Endothelial cell of umbilical vein (primary cell): ENCODE results near the gene VPS37C. TPM values are rescaled to one million over a fixed set of nuclear protein-coding genes. Genes with fewer than 3 reads are reported as not detected.

Experiments
- BruUV-seq: library from RNA; stranded (reverse); fragments of 400-500 nt; replicated peaks from 2 replicates; lab custom pipeline; 2021; lab: Mats Ljungman, UMichigan
- CTCF ChIA-PET: fragments of 300-600, 350-600 bp; sonication (Branson Sonifier 250); formaldehyde crosslinking; loops from one replicate; lab custom pipeline; 2021; ENCODE audit warnings: antibody characterized with exemption, inconsistent platforms; lab: Charles Lee
- POLR2A ChIA-PET: fragments of 300-600, 350-600 bp; sonication (Branson Sonifier 250); formaldehyde crosslinking; loops from one replicate; lab custom pipeline; 2021; ENCODE audit warnings: antibody characterized with exemption, inconsistent platforms; lab: Charles Lee
- DNase-seq: peaks from one replicate; pipeline ENCODE4 v3.0.0-alpha.2; 2011; ENCODE audit warnings: low read depth, low spot score
- FAIRE-seq: peaks from 2 replicates; lab custom pipeline; 2011; peaks lifted over from hg19 to GRCh38; lab: Jason Lieb, UNC
- H2AFZ ChIP-seq: 2 replicates; pipeline ENCODE4 v1.6.0; 2012; ENCODE audit warnings: low read depth, low read length, control low read depth, inconsistent platforms
- H3K27ac ChIP-seq: 2 replicates; pipeline ENCODE4 v1.5.1; 2011; ENCODE audit warnings: low read depth, mild to moderate bottlenecking, control low read depth, low read length, moderate library complexity; ENCODE audit not compliant: insufficient read depth
- H3K27me3 ChIP-seq, 2 experiments: 2 replicates each; pipeline versions ENCODE4 v1.6.0 to v1.6.1; 2011; ENCODE audit warnings: low read length in 2 of 2, mixed read lengths in 1 of 2; ENCODE audit not compliant: control insufficient read depth in 2 of 2, insufficient read depth in 2 of 2
- H3K36me3 ChIP-seq, 2 experiments: 2 replicates in 1 of 2; 3 replicates in 1 of 2; pipeline ENCODE4 v1.5.1; 2011; ENCODE audit warnings: low read length in 2 of 2, mild to moderate bottlenecking in 1 of 2, moderate library complexity in 1 of 2; ENCODE audit not compliant: control insufficient read depth in 2 of 2, insufficient read depth in 2 of 2; ENCODE audit errors: extremely low read depth in 1 of 2
- H3K4me1 ChIP-seq: 3 replicates; pipeline ENCODE4 v1.5.1; 2011; ENCODE audit warnings: mild to moderate bottlenecking, low read length; ENCODE audit not compliant: control insufficient read depth, insufficient read depth; ENCODE audit errors: extremely low read depth
- H3K4me2 ChIP-seq: 2 replicates; pipeline ENCODE4 v1.6.1; 2011; ENCODE audit warnings: low read length, control low read depth, mixed read lengths; ENCODE audit not compliant: insufficient read depth
- H3K4me3 ChIP-seq, 3 experiments: fragments of 200-600 bp in 1 of 3; sonication (generic), shearing (Covaris generic) in 1 of 3; replicated peaks in 1 of 3; 2 replicates each; pipeline ENCODE4 v1.5.1; 2011 to 2016; ENCODE audit warnings: control low read depth in 3 of 3, low read length in 3 of 3, mild to moderate bottlenecking in 2 of 3, inconsistent platforms in 1 of 3, low read depth in 1 of 3, moderate library complexity in 1 of 3; ENCODE audit not compliant: insufficient read depth in 1 of 3
- H3K79me2 ChIP-seq: 2 replicates; pipeline ENCODE4 v1.6.0; 2012; ENCODE audit warnings: low read length, inconsistent platforms; ENCODE audit not compliant: control insufficient read depth, insufficient read depth
- H3K9ac ChIP-seq: replicated peaks from 2 replicates; pipeline ENCODE3; 2011; ENCODE audit warnings: low read length, control low read depth; ENCODE audit not compliant: insufficient read depth; ENCODE audit errors: extremely low read depth
- H3K9me1 ChIP-seq: replicated peaks from 3 replicates; pipeline ENCODE4 v1.6.0; 2011; ENCODE audit warnings: mild to moderate bottlenecking, low read length; ENCODE audit not compliant: control insufficient read depth, insufficient read depth; ENCODE audit errors: extremely low read depth
- H3K9me3 ChIP-seq: replicated peaks from 2 replicates; pipeline ENCODE4 v1.5.1; 2012; ENCODE audit warnings: low read length, inconsistent platforms; ENCODE audit not compliant: control insufficient read depth, insufficient read depth
- H4K20me1 ChIP-seq: replicated peaks from 2 replicates; pipeline ENCODE3; 2011; ENCODE audit warnings: mild to moderate bottlenecking, low read length; ENCODE audit not compliant: control insufficient read depth, insufficient read depth; ENCODE audit errors: extremely low read depth
- EZH2 ChIP-seq: IDR thresholded peaks from 2 replicates; pipeline ENCODE4 v1.6.1; 2012; ENCODE audit warnings: borderline replicate concordance, low read depth, mild to moderate bottlenecking, moderate library complexity, low read length, inconsistent platforms; ENCODE audit not compliant: severe bottlenecking
- FOS ChIP-seq: IDR thresholded peaks from 2 replicates; pipeline ENCODE4 v1.6.1; 2011; ENCODE audit warnings: mild to moderate bottlenecking, low read length, moderate library complexity, borderline replicate concordance; ENCODE audit not compliant: insufficient read depth
- GATA2 ChIP-seq: IDR thresholded peaks from 2 replicates; pipeline ENCODE4 v1.7.0; 2011; ENCODE audit warnings: low read depth, mild to moderate bottlenecking, moderate library complexity, mixed read lengths, low read length; ENCODE audit not compliant: insufficient read length, insufficient read depth
- JUN ChIP-seq: IDR thresholded peaks from 2 replicates; pipeline ENCODE4 v1.6.1; 2011; ENCODE audit warnings: borderline replicate concordance, low read depth; ENCODE audit not compliant: insufficient read length, insufficient read depth
- MYC ChIP-seq: IDR thresholded peaks from one replicate; pipeline ENCODE4 v1.6.1; 2011; ENCODE audit warnings: mild to moderate bottlenecking, low read depth, low read length
- POLR2A ChIP-seq: IDR thresholded peaks from 2 replicates; pipeline ENCODE4 v1.6.1; 2012; ENCODE audit warnings: low read depth, mild to moderate bottlenecking, control low read depth, low read length
- POLR2AphosphoS5 ChIP-seq: IDR thresholded peaks from 2 replicates; pipeline ENCODE4 v1.6.1; 2012; ENCODE audit warnings: low read depth, mild to moderate bottlenecking, control low read depth, low read length, moderate library complexity; ENCODE audit not compliant: insufficient read depth
- dilution Hi-C: fragments of 300-500 bp; cut with MboI; formaldehyde crosslinking; loops from one replicate; pipeline ENCODE4 v1.15.0; 2019; ENCODE audit warnings: low sequenced_read_pairs; ENCODE audit not compliant: extremely low pct_ligation_motif_present
- intact Hi-C: fragments of 100-400 bp; cut with micrococcal nuclease; formaldehyde crosslinking; loops from one replicate; pipeline ENCODE4 v1.10.0; 2022
- polyA plus RNA-seq, 4 experiments: library from polyadenylated mRNA; depleted of rRNA in 3 of 4; stranded (reverse) in 3 of 4; unstranded in 1 of 4; fragments of >200 nt; gene quantifications; 2 replicates each; pipeline versions ENCODE4 v1.2.1 to v1.2.3, GENCODE V29; 2011 to 2012; ENCODE audit warnings: missing spikeins in 1 of 4
- total RNA-seq: library from RNA; stranded (reverse); gene quantifications from 2 replicates; pipeline ENCODE4 v1.2.3, GENCODE V29; 2021
- TF ChIP-seq, protein P1 (sequence below), 2 donors: IDR thresholded peaks; 1 replicate in 1 of 2; 2 replicates in 1 of 2; pipeline ENCODE4 v1.5.1; 2011; ENCODE audit warnings: low read length in 2 of 2, mild to moderate bottlenecking in 2 of 2, moderate library complexity in 2 of 2, control low read depth in 1 of 2, inconsistent platforms in 1 of 2, low read depth in 1 of 2; ENCODE audit not compliant: insufficient read depth in 1 of 2; ENCODE audit errors: extremely low read depth in 1 of 2
- TF ChIP-seq, protein P2 (sequence below): IDR thresholded peaks from 2 replicates; pipeline ENCODE4 v1.6.1; 2011; ENCODE audit not compliant: insufficient read depth, insufficient read length

Gene VPS37C
- total and polyA plus RNA-seq, 2 donors (not counting 3 experiments of a cell fraction or from before 2014, with no cell fraction given): 17.7 to 23.4 TPM

DNA sequence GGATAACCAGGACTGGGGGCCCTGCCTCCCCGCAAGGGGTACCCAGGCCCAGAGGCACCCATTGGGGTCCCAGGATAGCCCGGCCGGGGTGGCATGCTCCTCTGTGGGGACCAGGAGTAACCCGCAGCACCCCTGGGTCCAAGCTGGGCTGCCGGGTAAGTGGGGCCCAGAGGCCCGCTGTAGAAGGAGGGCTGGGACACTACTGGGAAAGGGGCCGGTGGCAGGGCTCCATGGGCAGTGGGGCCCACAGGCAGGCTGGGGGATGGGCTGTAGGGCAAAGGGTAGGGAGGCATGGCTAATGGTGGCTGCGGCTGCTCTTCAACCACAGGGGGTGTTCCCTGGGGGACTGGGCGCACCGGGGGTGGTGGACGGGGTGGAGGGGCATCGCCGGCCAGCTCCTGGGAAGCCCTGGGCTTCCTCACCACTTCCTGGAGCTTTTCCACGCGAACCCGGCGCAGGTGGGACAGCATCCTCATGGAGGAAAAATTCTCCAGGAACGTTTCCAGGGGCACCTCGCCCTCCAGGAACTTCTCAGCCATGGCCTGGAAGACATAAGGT, 29.1 kb downstream of the VPS37C start:
- FAIRE-seq: no peak
- TF ChIP-seq POLR2AphosphoS5 (no peak), FOS (no peak), JUN (no peak), EZH2 (no peak), POLR2A (no peak), GATA2 (no peak), MYC (no peak)
- TF ChIP-seq, protein P1, sequence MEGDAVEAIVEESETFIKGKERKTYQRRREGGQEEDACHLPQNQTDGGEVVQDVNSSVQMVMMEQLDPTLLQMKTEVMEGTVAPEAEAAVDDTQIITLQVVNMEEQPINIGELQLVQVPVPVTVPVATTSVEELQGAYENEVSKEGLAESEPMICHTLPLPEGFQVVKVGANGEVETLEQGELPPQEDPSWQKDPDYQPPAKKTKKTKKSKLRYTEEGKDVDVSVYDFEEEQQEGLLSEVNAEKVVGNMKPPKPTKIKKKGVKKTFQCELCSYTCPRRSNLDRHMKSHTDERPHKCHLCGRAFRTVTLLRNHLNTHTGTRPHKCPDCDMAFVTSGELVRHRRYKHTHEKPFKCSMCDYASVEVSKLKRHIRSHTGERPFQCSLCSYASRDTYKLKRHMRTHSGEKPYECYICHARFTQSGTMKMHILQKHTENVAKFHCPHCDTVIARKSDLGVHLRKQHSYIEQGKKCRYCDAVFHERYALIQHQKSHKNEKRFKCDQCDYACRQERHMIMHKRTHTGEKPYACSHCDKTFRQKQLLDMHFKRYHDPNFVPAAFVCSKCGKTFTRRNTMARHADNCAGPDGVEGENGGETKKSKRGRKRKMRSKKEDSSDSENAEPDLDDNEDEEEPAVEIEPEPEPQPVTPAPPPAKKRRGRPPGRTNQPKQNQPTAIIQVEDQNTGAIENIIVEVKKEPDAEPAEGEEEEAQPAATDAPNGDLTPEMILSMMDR (IDR thresholded peaks at IDR 0.05; ENCODE audit: extremely low read depth in 1 of 2, insufficient read depth in 1 of 2, low read depth in 1 of 2, low read length in 2 of 2): no peak
- TF ChIP-seq, protein P2, sequence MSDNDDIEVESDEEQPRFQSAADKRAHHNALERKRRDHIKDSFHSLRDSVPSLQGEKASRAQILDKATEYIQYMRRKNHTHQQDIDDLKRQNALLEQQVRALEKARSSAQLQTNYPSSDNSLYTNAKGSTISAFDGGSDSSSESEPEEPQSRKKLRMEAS: no peak
- H3K9me3 ChIP-seq: no peaks in the 10 kb centered on the region
- H3K4me3 ChIP-seq: no peak overlapping the region
- no peak overlapping the region for H3K4me2 ChIP-seq
- ChIA-PET POLR2A (no interaction called here), CTCF (interaction anchor here (1.8 kb wide), 1 partner anchor 162 kb away, joined by 5 read pairs; no protein-coding TSS in a partner anchor)
- peaks cover 0 to 11% of the 10 kb centered on the region in 2 experiments for H3K36me3 ChIP-seq
- H3K4me1 ChIP-seq: peaks cover 3% of the 10 kb centered on the region
- H3K9ac ChIP-seq: no peak overlapping the region
- no peak for DNase-seq
- H4K20me1 ChIP-seq: no peaks in the 10 kb centered on the region
- no TSS peak for BruUV-seq
- no peaks in the 10 kb centered on the region for H3K9me1 ChIP-seq
- no peak overlapping the region for H3K27ac ChIP-seq
- no peaks in the 10 kb centered on the region for H3K27me3 ChIP-seq
- intact Hi-C loops (loop anchor here (10.0 kb wide), 1 partner anchor 217 kb away; the partner anchor contains the start of gene TMEM109), dilution Hi-C loops (no loop called here)
- H2AFZ ChIP-seq: no peak overlapping the region
- no peaks in the 10 kb centered on the region for H3K79me2 ChIP-seq
